Activated T-helper 1 cell treated with anti-CD3 and anti-CD28 coated beads, Interleukin-12 subunit alpha, Interleukin-12 subunit beta, Interleukin-2, Interleukin-4 antibody, amounts not matched to agents 30 ng/mL and 10 ng/mL and 1 ng/mL, durations not matched to agents 14 hours and 24 hours and 36 hours (primary cell): Measurements from ENCODE around the gene IL4I1. TPM values are rescaled to one million over a fixed set of nuclear protein-coding genes. Genes with fewer than 3 reads are reported as not detected.

ENCODE experiments used
- DNase-seq: peaks from one replicate; pipeline ENCODE4 v3.0.0; 2021; ENCODE audit warnings: low spot score
- H3K27ac Mint-ChIP-seq: one replicate; pipeline ENCODE4 v1.8.0; 2021; ENCODE audit warnings: mild to moderate bottlenecking, mixed read lengths
- H3K27me3 Mint-ChIP-seq: one replicate; pipeline ENCODE4 v1.8.0; 2022; ENCODE audit warnings: mild to moderate bottlenecking, moderate library complexity, mixed read lengths; ENCODE audit not compliant: insufficient read depth
- H3K36me3 Mint-ChIP-seq: one replicate; pipeline ENCODE4 v1.8.0; 2021; ENCODE audit warnings: low read depth, mixed read lengths
- H3K4me1 Mint-ChIP-seq: one replicate; pipeline ENCODE4 v1.8.0; 2021; ENCODE audit warnings: low read depth, mixed read lengths
- H3K4me3 Mint-ChIP-seq: one replicate; pipeline ENCODE4 v1.8.0; 2021; ENCODE audit warnings: mild to moderate bottlenecking, moderate library complexity, mixed read lengths
- H3K9me3 Mint-ChIP-seq: one replicate; pipeline ENCODE4 v1.8.0; 2021; ENCODE audit warnings: mixed read lengths
- intact Hi-C: fragments of 100-400 bp; cut with micrococcal nuclease; formaldehyde crosslinking; loops from one replicate; pipeline ENCODE4 v1.15.1; 2024
- total RNA-seq: library from RNA; stranded (reverse); gene quantifications from 2 replicates; pipeline ENCODE4 v1.2.3, GENCODE V29; 2022

The IL4I1 gene
- total RNA-seq, 1 donor from 2014 or later = 50.0 TPM

- no peaks in the 10 kb centered on the region for H3K27me3 Mint-ChIP-seq
- peaks cover 50% of the 10 kb centered on the region for H3K4me1 Mint-ChIP-seq
- H3K9me3 Mint-ChIP-seq = no peaks in the 10 kb centered on the region
- intact Hi-C loops = no loop called here
- no peak overlapping the region for H3K4me3 Mint-ChIP-seq
- H3K27ac Mint-ChIP-seq = peak overlapping the region; percentile 61
- H3K36me3 Mint-ChIP-seq = peaks cover 44% of the 10 kb centered on the region
- DNase-seq = no peak
These were observed 11.2 kb upstream of the IL4I1 start for GRCh38 chr19:49907745-49908446.

GRCh38 chr19:49906879-49907564 is 10.3 kb upstream of the IL4I1 start:
- intact Hi-C loops = no loop called here
- Mint-ChIP-seq H3K27ac (peak overlapping the region; percentile 61), H3K4me1 (peaks cover 44% of the 10 kb centered on the region), H3K36me3 (peaks cover 39% of the 10 kb centered on the region), H3K27me3 (no peaks in the 10 kb centered on the region), H3K9me3 (no peaks in the 10 kb centered on the region), H3K4me3 (no peak overlapping the region)
- no peak for DNase-seq

GRCh38 chr19:49904136-49904535 is 7.4 kb upstream of the IL4I1 start:
- H3K9me3 Mint-ChIP-seq = no peaks in the 10 kb centered on the region
- no peak for DNase-seq
- H3K27me3 Mint-ChIP-seq = no peaks in the 10 kb centered on the region
- no peak overlapping the region for H3K4me3 Mint-ChIP-seq
- peaks cover 29% of the 10 kb centered on the region for H3K36me3 Mint-ChIP-seq
- H3K4me1 Mint-ChIP-seq = peaks cover 36% of the 10 kb centered on the region
- intact Hi-C loops = no loop called here
- peak overlapping the region; percentile 44 for H3K27ac Mint-ChIP-seq

- intact Hi-C loops = loop anchor here (2.0 kb wide), 1 partner anchor 45 kb away; the partner anchor contains the start of gene PTOV1
- Mint-ChIP-seq H3K4me3 (peak overlapping the region; percentile 83), H3K36me3 (peaks cover 17% of the 10 kb centered on the region), H3K27ac (peak overlapping the region; percentile 99), H3K4me1 (peaks cover 39% of the 10 kb centered on the region), H3K9me3 (no peaks in the 10 kb centered on the region), H3K27me3 (peaks cover 1% of the 10 kb centered on the region)
- no peak for DNase-seq
These were observed 955 bp downstream of the IL4I1 start for GRCh38 chr19:49895566-49896297.

- Mint-ChIP-seq H3K9me3 (no peaks in the 10 kb centered on the region), H3K36me3 (peaks cover 17% of the 10 kb centered on the region), H3K4me1 (peaks cover 34% of the 10 kb centered on the region), H3K27me3 (peaks cover 1% of the 10 kb centered on the region), H3K27ac (peak overlapping the region; percentile 99), H3K4me3 (peak overlapping the region; percentile 83)
- intact Hi-C loops = no loop called here
- no peak for DNase-seq
These were observed 1.7 kb downstream of the IL4I1 start for GRCh38 chr19:49894879-49895565.

GRCh38 chr19:49894011-49894664 is 2.5 kb downstream of the IL4I1 start:
- H3K9me3 Mint-ChIP-seq = no peaks in the 10 kb centered on the region
- H3K4me3 Mint-ChIP-seq = peak overlapping the region; percentile 5
- no peak for DNase-seq
- peaks cover 34% of the 10 kb centered on the region for H3K4me1 Mint-ChIP-seq
- H3K27me3 Mint-ChIP-seq = peaks cover 1% of the 10 kb centered on the region
- H3K36me3 Mint-ChIP-seq = peaks cover 22% of the 10 kb centered on the region
- intact Hi-C loops = no loop called here
- H3K27ac Mint-ChIP-seq = peak overlapping the region; percentile 63

GRCh38 chr19:49892716-49893115 is 4.0 kb downstream of the IL4I1 start:
- H3K27ac Mint-ChIP-seq = peak overlapping the region; percentile 18
- peaks cover 26% of the 10 kb centered on the region for H3K36me3 Mint-ChIP-seq
- H3K27me3 Mint-ChIP-seq = peaks cover 1% of the 10 kb centered on the region
- intact Hi-C loops = no loop called here
- H3K4me1 Mint-ChIP-seq = peaks cover 31% of the 10 kb centered on the region
- H3K9me3 Mint-ChIP-seq = no peaks in the 10 kb centered on the region
- H3K4me3 Mint-ChIP-seq = no peak overlapping the region
- no peak for DNase-seq

- no peak for DNase-seq
- Mint-ChIP-seq H3K4me3 (no peak overlapping the region), H3K27ac (no peak overlapping the region), H3K27me3 (peaks cover 1% of the 10 kb centered on the region), H3K36me3 (peaks cover 26% of the 10 kb centered on the region), H3K4me1 (peaks cover 18% of the 10 kb centered on the region), H3K9me3 (no peaks in the 10 kb centered on the region)
- intact Hi-C loops = no loop called here
These were observed 5.3 kb downstream of the IL4I1 start for GRCh38 chr19:49891393-49891792.

GRCh38 chr19:49890349-49891311 is 6.1 kb downstream of the IL4I1 start:
- H3K9me3 Mint-ChIP-seq = no peaks in the 10 kb centered on the region
- H3K4me1 Mint-ChIP-seq = peaks cover 13% of the 10 kb centered on the region
- intact Hi-C loops = loop anchor here (1.0 kb wide), 4 partner anchors 13 to 39 kb away; partner anchors contain the start of genes AKT1S1, ATF5, NUP62 and TBC1D17

GRCh38 chr19:49889687-49890348 is 6.9 kb downstream of the IL4I1 start:
- intact Hi-C loops = loop anchor here (1.0 kb wide), 4 partner anchors 13 to 39 kb away; partner anchors contain the start of genes AKT1S1, ATF5, NUP62 and TBC1D17
- Mint-ChIP-seq H3K4me3 (peak overlapping the region; percentile 80), H3K27me3 (peaks cover 1% of the 10 kb centered on the region), H3K4me1 (peaks cover 13% of the 10 kb centered on the region), H3K27ac (peak overlapping the region; percentile 77), H3K9me3 (no peaks in the 10 kb centered on the region), H3K36me3 (peaks cover 33% of the 10 kb centered on the region)
- peak; percentile 74 for DNase-seq

More at GRCh38 chr19:49890349-49891311, 6.1 kb downstream of the IL4I1 start:
- Mint-ChIP-seq H3K4me3 (peak overlapping the region; percentile 80), H3K36me3 (peaks cover 29% of the 10 kb centered on the region), H3K27me3 (peaks cover 1% of the 10 kb centered on the region), H3K27ac (peak overlapping the region; percentile 77)
- DNase-seq = peak; percentile 36
